ENCODE results near the gene ZNF787. TPM values are rescaled to one million over a fixed set of nuclear protein-coding genes. Genes with fewer than 3 reads are reported as not detected.

Gene ZNF787
- total RNA-seq, 1 donor, result 25.0 TPM

- Histone ChIP-seq H3K4me3 (ENCODE audit: low read length) (no peak overlapping the region), H3K4me1 (ENCODE audit: insufficient read depth, low read length) (no peaks in the 10 kb centered on the region), H3K27me3 (ENCODE audit: insufficient read depth, low read length) (no peaks in the 10 kb centered on the region), H3K9me3 (ENCODE audit: low read depth, low read length) (no peaks in the 10 kb centered on the region)
Measured at GRCh38 chr19:56097306-56097705, 23.8 kb downstream of the ZNF787 start.

- no peak overlapping the region for H3K4me3 ChIP-seq (ENCODE audit: low read length)
- no peaks in the 10 kb centered on the region for H3K4me1 ChIP-seq (ENCODE audit: insufficient read depth, low read length)
- no peaks in the 10 kb centered on the region for H3K27me3 ChIP-seq (ENCODE audit: insufficient read depth, low read length)
- no peaks in the 10 kb centered on the region for H3K9me3 ChIP-seq (ENCODE audit: low read depth, low read length)
Measured at GRCh38 chr19:56096665-56097064, 24.4 kb downstream of the ZNF787 start.

- no peaks in the 10 kb centered on the region for H3K9me3 ChIP-seq (ENCODE audit: low read depth, low read length)
Measured at GRCh38 chr19:56094449-56094848, 26.6 kb downstream of the ZNF787 start.

GRCh38 chr19:56092685-56093631 lies 28.1 kb downstream of the ZNF787 start:
- no peaks in the 10 kb centered on the region for H3K27me3 ChIP-seq (ENCODE audit: insufficient read depth, low read length)
- no peak overlapping the region for H3K4me3 ChIP-seq (ENCODE audit: low read length)
- no peaks in the 10 kb centered on the region for H3K9me3 ChIP-seq (ENCODE audit: low read depth, low read length)
- no peaks in the 10 kb centered on the region for H3K4me1 ChIP-seq (ENCODE audit: insufficient read depth, low read length)

More at GRCh38 chr19:56094449-56094848, 26.6 kb downstream of the ZNF787 start:
- Histone ChIP-seq H3K27me3 (ENCODE audit: insufficient read depth, low read length) (no peaks in the 10 kb centered on the region), H3K4me3 (ENCODE audit: low read length) (no peak overlapping the region), H3K4me1 (ENCODE audit: insufficient read depth, low read length) (no peaks in the 10 kb centered on the region)

- no peaks in the 10 kb centered on the region for H3K27me3 ChIP-seq (ENCODE audit: insufficient read depth, low read length)
Measured at GRCh38 chr19:56091751-56092546, 29.1 kb downstream of the ZNF787 start.

GRCh38 chr19:56091066-56091490 lies 30.0 kb downstream of the ZNF787 start:
- H3K27me3 ChIP-seq (ENCODE audit: insufficient read depth, low read length), result no peaks in the 10 kb centered on the region
- no peaks in the 10 kb centered on the region for H3K4me1 ChIP-seq (ENCODE audit: insufficient read depth, low read length)
- H3K9me3 ChIP-seq (ENCODE audit: low read depth, low read length), result no peaks in the 10 kb centered on the region
- no peak overlapping the region for H3K4me3 ChIP-seq (ENCODE audit: low read length)

More at GRCh38 chr19:56091751-56092546, 29.1 kb downstream of the ZNF787 start:
- Histone ChIP-seq H3K4me1 (ENCODE audit: insufficient read depth, low read length) (no peaks in the 10 kb centered on the region), H3K4me3 (ENCODE audit: low read length) (no peak overlapping the region), H3K9me3 (ENCODE audit: low read depth, low read length) (no peaks in the 10 kb centered on the region)

GRCh38 chr19:56089344-56089743 lies 31.8 kb downstream of the ZNF787 start:
- H3K27me3 ChIP-seq (ENCODE audit: insufficient read depth, low read length), result no peaks in the 10 kb centered on the region
- no peaks in the 10 kb centered on the region for H3K9me3 ChIP-seq (ENCODE audit: low read depth, low read length)
- no peaks in the 10 kb centered on the region for H3K4me1 ChIP-seq (ENCODE audit: insufficient read depth, low read length)
- no peak overlapping the region for H3K4me3 ChIP-seq (ENCODE audit: low read length)

- H3K4me3 ChIP-seq (ENCODE audit: low read length), result no peak overlapping the region
- no peaks in the 10 kb centered on the region for H3K27me3 ChIP-seq (ENCODE audit: insufficient read depth, low read length)
- H3K4me1 ChIP-seq (ENCODE audit: insufficient read depth, low read length), result no peaks in the 10 kb centered on the region
- no peaks in the 10 kb centered on the region for H3K9me3 ChIP-seq (ENCODE audit: low read depth, low read length)
Measured at GRCh38 chr19:56088497-56089215, 32.4 kb downstream of the ZNF787 start.

- Histone ChIP-seq H3K27me3 (ENCODE audit: insufficient read depth, low read length) (no peaks in the 10 kb centered on the region), H3K4me1 (ENCODE audit: insufficient read depth, low read length) (no peaks in the 10 kb centered on the region), H3K4me3 (ENCODE audit: low read length) (no peak overlapping the region), H3K9me3 (ENCODE audit: low read depth, low read length) (no peaks in the 10 kb centered on the region)
Measured at GRCh38 chr19:56087647-56088496, 33.2 kb downstream of the ZNF787 start.

- no peaks in the 10 kb centered on the region for H3K27me3 ChIP-seq (ENCODE audit: insufficient read depth, low read length)
- H3K4me3 ChIP-seq (ENCODE audit: low read length), result no peak overlapping the region
- H3K4me1 ChIP-seq (ENCODE audit: insufficient read depth, low read length), result no peaks in the 10 kb centered on the region
- no peaks in the 10 kb centered on the region for H3K9me3 ChIP-seq (ENCODE audit: low read depth, low read length)
Measured at GRCh38 chr19:56086671-56087430, 34.2 kb downstream of the ZNF787 start.

GRCh38 chr19:56085571-56086275 lies 35.4 kb downstream of the ZNF787 start:
- Histone ChIP-seq H3K9me3 (ENCODE audit: low read depth, low read length) (no peaks in the 10 kb centered on the region), H3K27me3 (ENCODE audit: insufficient read depth, low read length) (no peaks in the 10 kb centered on the region), H3K4me1 (ENCODE audit: insufficient read depth, low read length) (peaks cover 9% of the 10 kb centered on the region), H3K4me3 (ENCODE audit: low read length) (no peak overlapping the region)

- Histone ChIP-seq H3K9me3 (ENCODE audit: low read depth, low read length) (no peaks in the 10 kb centered on the region), H3K4me3 (ENCODE audit: low read length) (no peak overlapping the region), H3K4me1 (ENCODE audit: insufficient read depth, low read length) (peaks cover 10% of the 10 kb centered on the region), H3K27me3 (ENCODE audit: insufficient read depth, low read length) (no peaks in the 10 kb centered on the region)
Measured at GRCh38 chr19:56084835-56085536, 36.1 kb downstream of the ZNF787 start.

All from mononuclear cell (primary cell).